GM12892 (cell line): ENCODE data around the gene SARS1.
A peak's percentile ranks its signal among the peaks of the same experiment; 100 is the strongest.

Source experiments
- DNase-seq: peaks from one replicate; pipeline ENCODE4 v3.0.0; 2011; ENCODE audit not compliant: insufficient read length
- FAIRE-seq: peaks from 2 replicates; lab custom pipeline; 2011; peaks lifted over from hg19 to GRCh38; lab: Jason Lieb, UNC
- POLR2A ChIP-seq: IDR thresholded peaks from 2 replicates; pipeline ENCODE4 v1.6.1; 2011; ENCODE audit warnings: low read depth, low read length, control low read depth
- POLR2AphosphoS5 ChIP-seq: IDR thresholded peaks from 2 replicates; pipeline ENCODE4 v1.6.1; 2011; ENCODE audit warnings: low read depth, low read length, control low read depth
- TAF1 ChIP-seq: IDR thresholded peaks from 2 replicates; pipeline ENCODE4 v1.6.1; 2011; ENCODE audit warnings: low read depth, mild to moderate bottlenecking, control low read depth, low read length, borderline replicate concordance

The SARS1 gene

GRCh38 chr1:109246141-109246551 is 32.4 kb downstream of the SARS1 start:
- TF ChIP-seq POLR2A: no peak
- no peak for TF ChIP-seq TAF1
- no peak for TF ChIP-seq POLR2AphosphoS5
- FAIRE-seq (no peak), DNase-seq (no peak)

- DNase-seq (no peak), FAIRE-seq (no peak)
- TF ChIP-seq POLR2A (no peak), TAF1 (no peak), POLR2AphosphoS5 (no peak)
Observed at GRCh38 chr1:109247401-109248365, 34.0 kb downstream of the SARS1 start.

GRCh38 chr1:109248444-109248796 is 34.7 kb downstream of the SARS1 start:
- TF ChIP-seq POLR2AphosphoS5 (no peak), TAF1 (no peak), POLR2A (no peak)
- FAIRE-seq: no peak
- DNase-seq: peak; percentile 16

GRCh38 chr1:109248797-109249629 is 35.3 kb downstream of the SARS1 start, which contains the start of gene CELSR2:
Gene CELSR2 (plus strand): TSS chr1:109249539. CDS start chr1:109250080, 541 bp downstream.
- DNase-seq (peak; percentile 90), FAIRE-seq (peak; percentile 48)
- no peak for TF ChIP-seq TAF1
- TF ChIP-seq POLR2A: no peak
- TF ChIP-seq POLR2AphosphoS5: no peak

GRCh38 chr1:109249654-109250401 is 36.1 kb downstream of the SARS1 start:
- no peak for TF ChIP-seq POLR2A
- no peak for TF ChIP-seq TAF1
- TF ChIP-seq POLR2AphosphoS5: no peak
- peak; percentile 59 for DNase-seq
- FAIRE-seq: no peak

GRCh38 chr1:109250454-109251276 is 36.9 kb downstream of the SARS1 start:
- FAIRE-seq (no peak), DNase-seq (peak; percentile 14)
- TF ChIP-seq POLR2AphosphoS5 (no peak), TAF1 (no peak), POLR2A (no peak)

- peak; percentile 6 for DNase-seq
- TF ChIP-seq POLR2AphosphoS5 (no peak), TAF1 (no peak), POLR2A (no peak)
- no peak for FAIRE-seq
Observed at GRCh38 chr1:109251277-109252166, 37.8 kb downstream of the SARS1 start.

GRCh38 chr1:109252167-109252892 is 38.6 kb downstream of the SARS1 start:
- no peak for FAIRE-seq
- TF ChIP-seq POLR2A (no peak), POLR2AphosphoS5 (no peak), TAF1 (no peak)
- no peak for DNase-seq
